Inferior parietal cortex (tissue), 1 donor: ENCODE measurements around the gene STXBP5.

Experiments used
- DNase-seq: peaks from one replicate; pipeline ENCODE4 v3.0.0-alpha.2; 2016; ENCODE audit errors: extremely low spot score

Gene STXBP5

GRCh38 chr6:147434516-147434915, 230.3 kb downstream of the STXBP5 start:
- DNase-seq: no peak

DNA sequence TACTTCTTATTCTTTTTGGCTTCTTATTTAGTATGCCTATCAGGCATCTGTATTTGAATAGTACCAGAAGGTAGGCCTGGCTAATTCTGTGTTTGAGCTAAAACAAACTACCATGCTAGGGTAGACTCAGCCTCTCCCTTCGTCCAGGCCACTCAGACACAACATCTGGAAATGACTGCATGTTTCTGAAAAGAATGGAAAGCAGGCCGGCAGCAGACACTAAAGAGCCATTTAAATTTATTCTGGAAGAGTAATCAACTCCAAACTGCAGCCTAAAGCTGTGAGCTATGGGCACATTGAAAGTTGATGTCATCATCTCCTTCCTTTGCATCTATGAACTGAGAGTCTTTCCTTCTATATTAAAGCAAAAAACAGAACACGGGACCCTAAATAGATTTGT, 233.4 kb downstream of the STXBP5 start:
- no peak for DNase-seq

GRCh38 chr6:147438758-147439528, 234.7 kb downstream of the STXBP5 start:
- DNase-seq: no peak
